Stromal cell of bone marrow (primary cell): ENCODE data around the gene SDK2.
"Not testable (repeated sequence)": the region's sequence is repeated elsewhere in the genome, so short reads cannot be mapped to it uniquely, and the experiment has no call there.

ENCODE experiments used
- DNase-seq: peaks from one replicate; pipeline ENCODE4 v3.0.0-alpha.2; 2012; ENCODE audit warnings: low read depth

The SDK2 gene

GRCh38 chr17:73482251-73482716 lies 162.0 kb downstream of the SDK2 start:
- no peak for DNase-seq

- DNase-seq: no peak
Observed at GRCh38 chr17:73481676-73482075, 162.6 kb downstream of the SDK2 start.

GRCh38 chr17:73480740-73481139 lies 163.5 kb downstream of the SDK2 start:
- DNase-seq: no peak

- no peak for DNase-seq
Observed at GRCh38 chr17:73478768-73479424, 165.3 kb downstream of the SDK2 start.

- DNase-seq: no peak
Observed at GRCh38 chr17:73478334-73478733, 165.9 kb downstream of the SDK2 start.

- DNase-seq: no peak
Observed at GRCh38 chr17:73476890-73477350, 167.3 kb downstream of the SDK2 start.

GRCh38 chr17:73474370-73474988 lies 169.8 kb downstream of the SDK2 start:
- peak; percentile 6 for DNase-seq

- not testable (repeated sequence) for DNase-seq
Observed at GRCh38 chr17:73472715-73473114, 171.5 kb downstream of the SDK2 start.

GRCh38 chr17:73471924-73472323 lies 172.3 kb downstream of the SDK2 start:
- DNase-seq: no peak

GRCh38 chr17:73470316-73470826 lies 173.9 kb downstream of the SDK2 start:
- no peak for DNase-seq

GRCh38 chr17:73469311-73469710 lies 174.9 kb downstream of the SDK2 start:
- no peak for DNase-seq

GRCh38 chr17:73468221-73468620 lies 176.0 kb downstream of the SDK2 start:
- no peak for DNase-seq

- DNase-seq: no peak
Observed at GRCh38 chr17:73467651-73468050, 176.6 kb downstream of the SDK2 start.

GRCh38 chr17:73466704-73467433 lies 177.4 kb downstream of the SDK2 start:
- no peak for DNase-seq

GRCh38 chr17:73465953-73466230 lies 178.4 kb downstream of the SDK2 start:
- no peak for DNase-seq

- DNase-seq: no peak
Observed at GRCh38 chr17:73465130-73465952, 178.9 kb downstream of the SDK2 start.

- DNase-seq: no peak
Observed at GRCh38 chr17:73464447-73464846, 179.8 kb downstream of the SDK2 start.

GRCh38 chr17:73463821-73464220 lies 180.4 kb downstream of the SDK2 start:
- no peak for DNase-seq

- DNase-seq: no peak
Observed at GRCh38 chr17:73462823-73463222, 181.4 kb downstream of the SDK2 start.

GRCh38 chr17:73459980-73460379 lies 184.3 kb downstream of the SDK2 start:
- no peak for DNase-seq

- DNase-seq: no peak
Observed at GRCh38 chr17:73455767-73456166, 188.5 kb downstream of the SDK2 start.

- no peak for DNase-seq
Observed at GRCh38 chr17:73455050-73455687, 189.1 kb downstream of the SDK2 start.
